OCI-M2 (cell line): ENCODE measurements around the gene TARBP1.
"Not testable (repeated sequence)": the region's sequence is repeated elsewhere in the genome, so short reads cannot be mapped to it uniquely, and the experiment has no call there.

Experiments
- DNase-seq: peaks from one replicate; lab custom pipeline; 2025; ENCODE audit not compliant: unreplicated experiment; lab: John Stamatoyannopoulos, UW

The TARBP1 gene

DNA sequence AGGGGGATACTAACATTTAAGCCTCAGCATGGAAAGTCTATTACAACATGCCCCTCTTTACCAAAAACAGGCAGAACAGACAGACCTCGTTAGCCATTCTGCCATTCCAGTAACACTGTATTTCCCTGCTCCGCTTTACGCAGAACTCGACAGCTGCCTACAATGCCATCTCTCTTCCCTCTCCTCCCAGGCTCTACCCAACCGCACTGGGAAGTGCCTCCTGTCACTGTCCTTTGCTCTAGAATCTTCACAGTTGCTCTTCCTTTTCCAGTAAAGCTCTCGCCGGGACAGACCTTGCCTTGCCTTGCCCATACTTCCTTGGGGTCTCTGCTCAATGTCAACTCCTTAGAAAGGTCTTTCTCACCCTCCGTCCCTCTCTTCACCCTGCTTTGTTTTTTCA is 82.9 kb downstream of the TARBP1 start:
- no peak for DNase-seq

DNA sequence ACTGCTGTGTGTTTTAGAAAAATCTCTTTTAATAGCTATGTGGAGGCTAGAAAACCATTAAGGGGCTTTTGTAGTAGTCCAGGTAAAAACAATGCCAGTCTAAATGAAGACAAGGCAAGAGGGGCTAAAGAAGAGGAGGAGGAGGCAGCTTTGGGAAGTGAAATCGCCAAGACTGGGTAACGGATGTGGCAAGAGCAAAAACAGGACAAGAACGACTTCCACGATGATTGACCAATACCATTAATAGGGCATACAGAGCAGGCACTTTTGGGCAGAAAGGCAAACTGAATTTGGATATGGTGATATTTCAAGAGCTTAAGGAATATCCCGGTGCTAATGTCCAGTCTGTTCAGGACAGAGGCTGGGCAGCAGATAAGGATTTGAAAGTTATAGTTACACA is 83.7 kb downstream of the TARBP1 start:
- no peak for DNase-seq

DNA sequence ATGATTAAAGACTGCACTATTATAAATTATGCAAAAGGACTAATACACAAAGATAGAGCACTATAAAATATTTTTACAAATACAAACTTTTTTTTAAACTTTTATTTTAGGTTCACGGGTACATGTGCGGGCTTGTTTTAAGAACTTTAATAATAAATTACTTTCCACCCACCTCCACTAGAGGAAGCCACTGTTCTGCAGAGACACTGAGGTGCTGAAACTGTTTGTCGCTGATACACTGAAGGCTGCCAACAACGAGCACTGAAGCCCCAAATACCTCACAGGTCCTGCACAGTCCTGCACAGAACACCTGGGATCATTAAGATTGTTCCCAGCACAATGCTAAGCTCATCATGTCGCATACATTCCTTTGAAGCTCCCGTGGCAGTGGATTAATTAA is 85.8 kb downstream of the TARBP1 start:
- DNase-seq, result no peak

DNA sequence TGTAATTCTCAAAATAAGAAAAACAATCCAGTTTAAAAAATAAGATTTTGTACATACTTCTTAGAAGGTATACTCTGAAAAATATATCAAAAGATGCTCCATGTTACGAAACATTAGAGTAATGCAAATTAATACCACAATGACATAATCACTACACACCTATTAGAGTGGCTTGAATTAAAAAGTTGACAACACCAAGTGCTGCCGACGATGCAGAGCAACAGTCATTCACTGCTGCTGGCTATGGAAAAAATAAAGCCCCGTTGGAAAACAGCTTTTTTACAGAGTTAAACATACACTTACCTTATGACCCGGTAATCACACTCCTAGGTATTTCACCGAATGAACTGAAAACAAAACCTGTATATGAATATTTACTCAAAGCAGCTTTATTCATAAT is 90.9 kb downstream of the TARBP1 start:
- DNase-seq, result no peak

DNA sequence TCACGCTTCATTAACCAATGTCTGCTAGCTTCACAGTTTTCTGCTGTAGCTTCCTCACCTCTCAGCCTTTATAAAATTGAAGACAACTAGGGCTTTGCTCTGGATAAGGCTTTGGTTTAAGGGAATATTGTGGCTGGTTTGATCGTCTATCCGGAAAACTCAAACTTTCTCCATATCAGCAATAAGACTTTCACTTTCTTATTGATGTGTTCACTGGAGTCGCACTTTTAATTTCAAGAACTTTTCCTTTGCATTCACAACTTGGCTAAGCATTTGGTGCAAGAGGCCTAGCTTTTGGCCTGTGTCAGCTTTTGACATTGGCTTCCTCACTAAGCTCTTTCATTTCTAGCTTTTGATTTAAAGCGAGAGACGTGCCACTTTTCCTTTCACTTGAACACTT is 92.9 kb downstream of the TARBP1 start:
- no peak for DNase-seq

DNA sequence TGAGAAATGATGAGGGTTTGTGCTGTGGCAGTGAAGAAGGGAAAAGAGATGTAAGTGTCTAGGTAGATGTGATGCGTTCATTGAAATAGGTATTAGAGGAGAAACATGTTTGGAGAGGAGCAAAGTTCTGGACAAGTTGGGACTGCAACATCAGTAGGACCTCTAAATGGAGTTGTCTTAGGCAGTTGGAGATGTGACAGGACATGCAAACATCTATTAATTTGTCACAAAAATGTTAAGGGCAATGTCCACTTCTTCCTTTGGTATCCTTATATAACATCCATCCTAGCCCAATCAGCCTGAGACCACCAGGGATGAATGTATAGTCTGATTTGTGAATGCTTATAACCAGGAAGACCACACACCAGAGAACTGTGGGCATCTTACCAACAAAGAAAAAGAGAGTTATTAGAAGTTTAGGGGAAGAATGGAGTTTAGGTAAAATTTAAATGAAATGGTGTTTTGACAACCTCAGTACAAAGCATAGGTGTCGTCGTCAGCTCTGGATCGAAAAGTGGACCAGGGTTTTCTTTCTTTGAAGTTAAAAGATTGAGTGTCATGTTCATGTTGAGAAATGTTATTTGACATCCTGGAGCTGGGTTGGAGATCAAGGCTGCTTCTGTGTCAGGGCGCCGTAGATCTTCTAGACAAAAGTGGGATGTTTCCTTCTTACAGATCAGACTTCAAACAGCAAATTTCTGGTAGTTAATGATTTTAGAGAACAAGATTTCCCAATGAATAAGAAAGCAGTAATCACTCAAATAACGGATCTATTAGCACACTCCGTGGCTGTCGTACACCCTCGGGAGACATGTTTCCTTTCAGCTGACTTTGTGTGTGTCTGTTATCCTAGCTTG is 97.1 kb downstream of the TARBP1 start:
- DNase-seq, result no peak

DNA sequence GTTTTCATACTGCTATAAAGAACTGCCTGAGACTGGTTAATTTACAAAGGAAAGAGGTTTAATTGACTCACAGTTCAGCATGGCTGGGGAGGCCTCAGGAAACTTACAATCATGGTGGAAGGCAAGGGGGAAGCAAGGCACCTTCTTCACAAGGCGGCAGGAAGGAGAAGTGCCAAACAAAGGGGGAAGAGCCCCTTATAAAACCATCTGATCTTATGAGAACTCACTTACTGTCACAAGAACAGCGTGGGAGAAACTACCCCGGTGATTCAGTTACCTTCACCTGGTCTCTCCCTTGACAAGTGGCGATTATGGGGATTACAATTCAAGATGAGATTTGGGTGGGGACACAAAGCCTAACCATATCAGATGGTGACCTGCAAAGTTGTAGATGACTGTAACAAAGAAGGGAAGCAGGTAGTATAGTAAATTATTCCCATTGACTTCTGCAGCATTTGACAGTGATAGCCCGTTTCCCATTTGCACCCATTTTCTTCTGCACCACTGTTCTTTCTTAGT is 99.3 kb downstream of the TARBP1 start:
- not testable (repeated sequence) for DNase-seq

DNA sequence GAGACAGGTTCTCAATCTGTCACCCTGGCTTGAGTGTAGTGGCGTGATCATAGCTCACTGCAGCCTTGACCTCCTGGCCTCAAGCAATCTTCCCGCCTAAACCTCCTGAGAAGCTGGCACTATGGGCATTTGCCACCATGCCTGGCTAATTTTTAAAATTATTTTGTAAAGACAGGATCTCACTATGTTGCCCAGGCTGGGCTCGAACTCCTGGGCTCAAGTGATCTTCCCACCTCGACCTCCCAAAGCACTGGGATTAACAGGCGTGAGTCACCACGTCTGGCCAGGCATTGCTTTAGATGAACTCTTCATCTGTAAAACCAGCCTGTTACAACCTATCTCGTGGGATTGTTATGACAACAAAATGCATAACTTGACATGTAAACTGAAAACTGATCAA is 103.3 kb downstream of the TARBP1 start:
- DNase-seq, result no peak

DNA sequence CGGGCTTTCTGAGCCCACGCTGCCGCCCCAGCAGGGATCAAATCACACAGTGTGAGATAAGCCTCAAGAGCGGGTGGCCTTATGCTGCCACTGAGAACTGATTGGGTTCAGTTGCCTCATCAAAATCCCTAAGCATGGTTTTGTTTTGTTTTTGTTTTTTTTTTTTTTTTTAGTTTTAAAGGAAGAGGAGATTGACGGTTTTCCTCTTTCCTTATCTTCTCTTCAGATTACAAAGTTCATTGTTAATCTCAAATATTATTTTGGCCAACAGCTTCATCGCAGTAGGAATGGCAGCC is 105.1 kb downstream of the TARBP1 start:
- DNase-seq, result no peak

DNA sequence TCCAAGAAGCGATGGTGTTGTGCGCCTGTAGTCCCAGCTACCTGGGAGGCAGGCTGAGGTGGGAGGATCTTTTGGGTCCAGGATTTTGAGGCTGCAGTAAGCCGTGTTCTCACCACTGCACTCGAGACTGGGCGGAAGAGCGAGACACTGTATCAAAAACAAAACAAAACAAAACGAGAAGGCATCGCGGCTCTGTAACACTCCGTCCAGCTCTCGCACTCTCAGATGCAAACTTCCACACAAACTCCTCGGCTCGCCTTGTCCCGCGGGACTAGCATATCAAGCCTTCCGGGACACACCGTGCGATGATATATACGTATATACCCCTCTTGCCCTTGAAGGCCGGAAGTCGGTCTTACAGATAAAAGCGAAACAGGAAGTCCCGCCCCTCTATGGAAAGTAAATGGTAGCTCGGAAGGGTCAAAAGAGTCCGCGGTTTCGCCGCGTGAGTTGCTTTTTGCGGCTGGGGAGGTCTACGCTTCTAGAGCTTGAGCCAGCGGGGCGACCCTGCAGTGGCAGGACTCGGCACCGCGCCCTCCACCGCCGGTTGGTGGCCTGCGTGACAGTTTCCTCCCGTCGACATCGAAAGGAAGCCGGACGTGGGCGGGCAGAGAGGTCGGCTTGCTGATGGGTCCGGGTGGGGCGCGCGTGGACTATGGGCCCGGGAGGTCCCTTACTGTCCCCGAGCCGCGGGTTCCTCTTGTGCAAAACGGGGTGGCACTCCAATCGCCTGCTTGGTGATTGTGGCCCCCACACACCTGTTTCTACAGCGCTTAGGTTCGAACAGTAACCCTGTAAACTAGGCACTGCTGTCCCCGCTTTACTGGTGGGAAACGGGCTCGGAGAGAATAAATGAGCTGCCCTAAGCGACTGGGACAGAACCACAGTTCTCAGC is 105.7 kb downstream of the TARBP1 start, which contains the start of gene COA6:
TSS of gene COA6 (plus strand) at position 393 of the 895 bp plus-strand sequence. CDS start at position 404, 11 bp downstream.
- DNase-seq, result peak; percentile 56

DNA sequence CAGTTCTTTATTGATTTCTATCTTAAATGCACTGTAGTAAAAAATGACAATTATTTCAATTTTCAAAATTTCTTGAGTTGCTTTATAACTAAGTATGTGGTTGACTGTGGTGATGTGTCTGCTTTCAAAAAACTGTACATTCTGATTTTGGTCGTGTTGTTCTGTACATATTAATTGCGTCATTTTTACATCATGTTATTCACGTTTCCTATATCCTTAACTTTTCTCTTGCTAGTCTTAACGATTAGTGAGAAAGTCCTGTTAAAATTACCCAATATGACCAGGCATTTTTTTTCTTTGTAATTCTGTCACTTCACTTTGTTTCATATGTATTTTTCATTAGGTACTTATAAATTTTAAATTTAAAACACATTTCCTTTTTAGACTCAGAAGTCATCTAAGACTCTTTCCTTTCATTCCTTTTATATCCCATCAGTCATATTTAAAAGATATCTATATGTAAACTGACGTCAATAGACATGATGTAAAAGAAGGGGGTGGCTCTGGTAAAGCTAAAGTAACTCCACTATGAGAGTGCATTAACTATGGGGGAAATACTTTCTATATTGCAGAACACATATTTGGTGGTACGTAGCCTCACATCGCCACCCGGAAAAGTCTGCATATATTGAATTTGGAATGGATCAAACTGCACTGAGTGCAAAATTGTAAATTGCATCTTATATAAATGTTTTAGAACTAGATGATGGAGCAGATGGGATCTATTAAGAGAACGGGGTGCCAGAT is 106.8 kb downstream of the TARBP1 start:
- DNase-seq, result no peak

DNA sequence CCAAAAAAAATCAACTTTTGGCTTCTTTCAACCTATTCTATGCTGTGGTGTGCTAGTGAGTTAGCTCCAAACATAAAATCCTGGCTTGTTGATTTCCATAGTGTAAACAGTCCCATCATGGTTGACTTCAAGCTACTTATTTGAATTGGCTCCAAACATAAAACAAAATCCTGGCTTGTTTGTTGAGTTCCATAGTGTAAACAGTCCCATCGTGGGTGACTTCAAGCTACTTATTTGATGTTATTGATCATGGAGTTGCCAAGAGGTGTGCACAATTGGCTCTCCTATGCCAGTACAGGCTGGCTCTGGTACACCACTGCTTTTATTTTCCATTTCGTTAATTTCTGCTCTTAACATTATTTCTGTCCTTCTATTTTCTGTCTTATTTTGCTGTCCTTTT is 107.6 kb downstream of the TARBP1 start:
- no peak for DNase-seq

DNA sequence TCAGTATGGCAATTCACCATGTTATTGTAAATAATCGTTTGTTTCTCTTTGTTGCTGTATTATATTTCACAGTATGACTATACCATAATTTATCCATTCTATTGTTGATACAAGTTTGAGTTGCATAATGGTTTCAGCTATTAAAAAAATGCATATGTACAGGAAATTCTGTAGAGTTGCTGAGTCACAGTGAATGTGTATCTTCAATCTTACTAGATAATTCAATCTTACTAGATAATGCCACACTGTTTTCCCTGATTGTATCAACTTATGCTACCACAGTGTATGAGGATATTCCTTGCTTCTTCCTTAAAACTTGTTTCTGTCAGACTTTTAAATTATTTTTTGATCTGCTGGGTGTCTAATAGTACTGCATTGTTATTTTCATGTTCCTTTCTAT is 109.2 kb downstream of the TARBP1 start:
- DNase-seq, result no peak

DNA sequence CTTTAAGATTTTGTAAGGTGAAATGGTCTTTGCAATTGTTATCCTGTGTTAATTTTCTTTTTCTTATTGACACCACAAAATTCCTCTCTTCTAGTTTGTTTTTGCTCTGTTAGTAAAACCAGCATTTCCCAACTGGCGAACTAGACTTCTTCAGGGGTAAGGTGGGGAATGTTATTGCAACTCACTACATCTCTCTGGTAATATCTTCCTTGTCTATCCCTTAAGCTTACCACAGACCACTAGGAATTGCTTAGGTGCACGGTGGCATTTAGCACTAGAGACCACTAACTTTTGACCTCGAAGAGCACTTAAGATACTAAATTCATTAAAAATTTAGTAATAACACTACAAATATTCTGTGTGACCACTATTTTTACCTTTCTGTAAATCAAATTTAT is 109.9 kb downstream of the TARBP1 start:
- no peak for DNase-seq

DNA sequence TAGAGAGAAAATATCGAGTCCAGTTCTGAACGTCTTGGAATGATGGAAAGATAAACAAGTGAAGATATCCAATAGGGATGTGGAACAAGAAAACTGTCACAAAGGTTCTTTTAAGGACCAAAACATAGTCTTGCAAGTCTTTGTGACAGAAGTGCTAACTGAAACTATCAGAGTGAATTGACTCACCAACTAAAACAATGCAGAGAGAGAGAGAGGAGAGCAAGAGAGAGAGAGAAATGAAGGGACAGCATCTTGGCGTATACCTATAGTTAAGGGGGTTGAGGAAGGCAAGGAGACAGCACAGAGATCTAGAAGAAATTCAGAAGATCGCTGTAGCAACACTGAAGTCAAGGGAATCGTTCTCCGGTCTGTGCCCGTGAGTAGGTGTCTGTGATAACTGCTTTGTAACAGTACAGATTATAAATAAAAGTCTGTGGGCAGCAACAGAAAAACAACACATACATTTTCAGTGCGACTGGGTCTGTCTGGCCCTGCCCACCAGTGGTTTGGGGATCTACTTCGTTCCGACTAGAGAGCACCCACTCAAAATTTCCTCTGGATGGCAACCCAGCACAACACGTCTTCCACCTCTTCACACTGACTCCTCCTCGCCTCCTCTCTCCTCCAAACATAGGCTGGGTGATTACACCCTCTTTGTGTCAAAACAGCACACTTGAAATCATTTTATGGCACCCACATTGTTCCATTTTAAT is 110.5 kb downstream of the TARBP1 start:
- no peak for DNase-seq

DNA sequence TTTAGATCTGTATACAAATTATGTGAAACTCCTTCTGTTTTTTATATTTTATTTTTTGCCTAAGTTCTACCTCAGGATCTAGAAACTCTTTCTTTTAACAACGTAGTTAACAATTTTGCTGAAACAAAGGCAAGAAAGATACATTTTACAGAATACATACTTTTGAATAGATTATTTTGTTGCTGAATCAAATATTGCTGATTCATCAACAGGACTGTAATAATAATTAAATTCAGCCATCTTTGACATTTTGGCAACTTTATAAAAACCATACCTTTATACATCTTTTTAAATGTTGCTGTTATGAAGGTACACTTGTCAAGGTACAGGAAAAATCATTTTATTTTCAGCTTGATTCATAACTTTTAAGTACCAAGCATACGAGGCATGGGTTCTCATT is 116.4 kb downstream of the TARBP1 start:
- no peak for DNase-seq

DNA sequence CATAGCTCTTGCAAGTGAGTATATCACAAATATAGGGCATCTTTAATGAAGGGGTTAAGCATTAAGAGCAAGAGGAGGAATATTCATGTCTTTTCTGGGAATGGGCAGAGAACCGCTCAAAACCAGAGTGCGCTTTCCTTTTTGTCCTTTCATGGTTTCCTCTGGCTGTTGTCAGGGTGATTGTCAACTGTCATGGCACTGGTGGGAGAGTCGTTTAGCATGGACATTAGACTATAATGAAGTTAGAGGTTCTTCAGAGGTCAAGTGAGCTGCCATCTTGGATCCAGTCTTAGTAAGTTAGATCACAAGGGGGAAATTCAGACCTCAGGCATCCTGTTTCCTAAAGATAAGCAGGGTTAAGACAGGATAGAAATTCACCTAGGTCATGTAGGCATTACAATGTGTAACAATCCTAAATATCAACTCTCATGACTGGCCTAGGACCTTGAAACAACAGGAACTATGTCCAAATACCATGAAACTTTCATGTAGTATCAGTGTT is 117.8 kb downstream of the TARBP1 start:
- no peak for DNase-seq

DNA sequence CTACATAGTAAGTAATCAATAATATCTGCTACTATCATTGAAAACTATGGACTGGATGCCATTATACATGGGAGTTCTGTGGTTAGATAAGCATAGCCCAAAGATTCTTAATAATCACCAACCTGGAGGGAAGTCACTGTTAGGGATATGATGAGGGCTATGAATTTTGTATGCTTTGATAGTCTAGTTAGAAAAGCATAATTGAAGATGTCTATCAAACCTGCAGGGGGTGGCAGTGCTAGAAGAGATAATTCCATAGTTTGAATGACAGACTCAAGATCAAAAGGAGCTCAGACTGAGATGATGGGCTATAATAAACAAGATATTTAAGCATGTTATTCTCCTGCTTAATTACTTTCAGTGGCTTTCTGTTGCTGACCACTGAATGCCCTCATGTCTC is 121.1 kb downstream of the TARBP1 start:
- no peak for DNase-seq

DNA sequence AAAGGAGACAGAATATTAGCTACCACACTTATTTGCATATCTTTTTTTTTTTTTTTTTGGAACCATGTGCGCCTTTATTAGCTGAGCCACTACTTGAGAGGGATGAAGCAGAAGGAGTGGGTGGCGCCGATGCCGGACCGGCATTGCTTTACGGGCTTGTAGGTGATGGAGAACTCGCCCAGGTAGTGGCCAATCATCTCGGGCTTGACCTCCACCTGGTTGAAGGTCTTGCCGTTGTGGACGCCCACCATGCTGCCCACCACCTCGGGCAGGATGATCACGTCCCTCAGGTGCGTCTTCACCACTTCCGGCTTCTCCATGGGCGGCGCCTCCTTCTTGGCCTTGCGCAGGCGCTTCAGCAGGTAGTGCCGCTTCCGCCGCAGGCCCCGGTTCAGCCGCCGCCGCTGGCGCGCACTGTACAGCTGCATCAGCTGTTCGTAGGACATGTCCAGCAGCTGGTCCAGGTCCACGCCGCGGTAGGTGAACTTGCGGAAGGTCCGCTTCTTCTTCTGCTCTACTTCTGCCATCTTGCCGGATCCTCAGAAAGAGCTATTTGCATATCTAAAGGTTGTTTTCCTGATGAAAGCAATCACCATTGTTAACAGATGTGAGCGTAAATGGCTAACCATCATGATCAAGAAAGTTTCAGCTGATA is 122.2 kb downstream of the TARBP1 start:
- not testable (repeated sequence) for DNase-seq
